ENCODE results near the gene TSPO2. TPM values are rescaled to one million over a fixed set of nuclear protein-coding genes. Genes with fewer than 3 reads are reported as not detected.

Gene TSPO2
- total RNA-seq, 1 experiment from 2014 or later: not detected

DNA sequence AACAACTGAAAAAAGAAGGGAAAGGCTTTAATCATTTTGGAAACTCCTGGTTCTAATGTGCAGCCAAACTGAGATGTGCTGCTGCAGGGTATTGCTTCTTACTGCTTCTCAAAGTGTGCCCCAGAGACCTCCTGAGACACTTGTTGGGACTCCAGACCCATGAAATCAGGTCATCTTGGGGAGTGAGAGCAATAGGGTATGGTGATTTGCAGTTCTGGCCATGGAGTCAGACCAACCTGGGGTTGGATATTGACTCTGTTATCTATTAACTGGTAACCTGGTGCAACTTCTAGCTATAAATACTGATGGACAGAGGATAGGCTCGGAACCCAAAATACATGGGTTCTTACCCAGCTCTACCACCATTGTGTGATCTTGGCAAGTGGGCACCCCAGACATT is 3.8 kb downstream of the TSPO2 start:
- no peak overlapping the region for H3K27ac ChIP-seq (ENCODE audit: low read depth, low read length, poor library complexity, severe bottlenecking)
- BruUV-seq (replicated peaks): no TSS peak
- intact Hi-C loops (cut with micrococcal nuclease; ENCODE audit: unreplicated experiment): no loop called here

DNA sequence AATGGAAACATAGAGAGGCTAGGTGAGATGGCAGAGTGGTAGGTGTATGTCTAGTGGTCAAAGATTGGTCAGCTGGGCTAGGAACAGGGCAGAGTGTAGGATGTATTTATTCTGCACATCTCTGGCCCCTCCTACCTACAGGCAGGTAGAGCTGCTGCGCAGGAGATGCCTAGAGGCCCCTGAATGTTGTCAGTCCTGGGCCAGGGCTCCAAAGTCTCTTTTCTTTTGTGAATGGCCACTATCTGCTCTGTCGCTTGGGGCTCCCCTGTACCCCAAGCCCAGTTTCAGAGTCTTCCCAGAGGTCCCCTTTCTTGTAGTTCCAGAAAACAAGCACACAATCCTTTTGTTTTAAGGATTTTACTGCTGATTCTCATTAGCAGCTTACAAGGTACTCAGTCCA is 5.0 kb downstream of the TSPO2 start:
- CTCF ChIA-PET: no interaction called here
- Histone ChIP-seq H3K27ac (ENCODE audit: low read depth, low read length, poor library complexity, severe bottlenecking) (no peak overlapping the region), H3K4me1 (ENCODE audit: insufficient read depth, low read length, poor library complexity, severe bottlenecking) (peaks cover 4% of the 10 kb centered on the region), H3K4me3 (ENCODE audit: low read depth, low read length, poor library complexity, severe bottlenecking) (no peak overlapping the region), H3K27me3 (replicated peaks; ENCODE audit: insufficient read depth, low read depth, low read length, poor library complexity) (no peaks in the 10 kb centered on the region), H3K9me3 (ENCODE audit: low read depth, low read length, poor library complexity, severe bottlenecking) (no peaks in the 10 kb centered on the region), H3K36me3 (ENCODE audit: insufficient read depth, low read length, poor library complexity, severe bottlenecking) (no peaks in the 10 kb centered on the region)
- intact Hi-C loops (cut with micrococcal nuclease; ENCODE audit: unreplicated experiment): no loop called here
- no TSS peak for BruUV-seq (replicated peaks)
- DNase-seq (ENCODE audit: low spot score): no peak
- TF ChIP-seq EZH2 (IDR thresholded peaks at IDR 0.05; ENCODE audit: borderline replicate concordance, low read depth, low read length, poor library complexity, severe bottlenecking): no peak
- TF ChIP-seq, protein P1, sequence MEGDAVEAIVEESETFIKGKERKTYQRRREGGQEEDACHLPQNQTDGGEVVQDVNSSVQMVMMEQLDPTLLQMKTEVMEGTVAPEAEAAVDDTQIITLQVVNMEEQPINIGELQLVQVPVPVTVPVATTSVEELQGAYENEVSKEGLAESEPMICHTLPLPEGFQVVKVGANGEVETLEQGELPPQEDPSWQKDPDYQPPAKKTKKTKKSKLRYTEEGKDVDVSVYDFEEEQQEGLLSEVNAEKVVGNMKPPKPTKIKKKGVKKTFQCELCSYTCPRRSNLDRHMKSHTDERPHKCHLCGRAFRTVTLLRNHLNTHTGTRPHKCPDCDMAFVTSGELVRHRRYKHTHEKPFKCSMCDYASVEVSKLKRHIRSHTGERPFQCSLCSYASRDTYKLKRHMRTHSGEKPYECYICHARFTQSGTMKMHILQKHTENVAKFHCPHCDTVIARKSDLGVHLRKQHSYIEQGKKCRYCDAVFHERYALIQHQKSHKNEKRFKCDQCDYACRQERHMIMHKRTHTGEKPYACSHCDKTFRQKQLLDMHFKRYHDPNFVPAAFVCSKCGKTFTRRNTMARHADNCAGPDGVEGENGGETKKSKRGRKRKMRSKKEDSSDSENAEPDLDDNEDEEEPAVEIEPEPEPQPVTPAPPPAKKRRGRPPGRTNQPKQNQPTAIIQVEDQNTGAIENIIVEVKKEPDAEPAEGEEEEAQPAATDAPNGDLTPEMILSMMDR (conservative IDR thresholded peaks at IDR 0.05; ENCODE audit: low read depth, low read length): no peak
- POLR2A ChIA-PET (ENCODE audit: low non-redundant PET): no interaction called here

More for the DNA sequence above, 3.8 kb downstream of the TSPO2 start:
- no peak for DNase-seq (ENCODE audit: low spot score)
- Histone ChIP-seq H3K4me1 (ENCODE audit: insufficient read depth, low read length, poor library complexity, severe bottlenecking) (no peaks in the 10 kb centered on the region), H3K27me3 (replicated peaks; ENCODE audit: insufficient read depth, low read depth, low read length, poor library complexity) (no peaks in the 10 kb centered on the region), H3K4me3 (ENCODE audit: low read depth, low read length, poor library complexity, severe bottlenecking) (no peak overlapping the region), H3K36me3 (ENCODE audit: insufficient read depth, low read length, poor library complexity, severe bottlenecking) (no peaks in the 10 kb centered on the region), H3K9me3 (ENCODE audit: low read depth, low read length, poor library complexity, severe bottlenecking) (no peaks in the 10 kb centered on the region)
- TF ChIP-seq, protein P1 (conservative IDR thresholded peaks at IDR 0.05; ENCODE audit: low read depth, low read length): no peak
- no peak for TF ChIP-seq EZH2 (IDR thresholded peaks at IDR 0.05; ENCODE audit: borderline replicate concordance, low read depth, low read length, poor library complexity, severe bottlenecking)
- POLR2A ChIA-PET (ENCODE audit: low non-redundant PET): no interaction called here
- CTCF ChIA-PET: no interaction called here

DNA sequence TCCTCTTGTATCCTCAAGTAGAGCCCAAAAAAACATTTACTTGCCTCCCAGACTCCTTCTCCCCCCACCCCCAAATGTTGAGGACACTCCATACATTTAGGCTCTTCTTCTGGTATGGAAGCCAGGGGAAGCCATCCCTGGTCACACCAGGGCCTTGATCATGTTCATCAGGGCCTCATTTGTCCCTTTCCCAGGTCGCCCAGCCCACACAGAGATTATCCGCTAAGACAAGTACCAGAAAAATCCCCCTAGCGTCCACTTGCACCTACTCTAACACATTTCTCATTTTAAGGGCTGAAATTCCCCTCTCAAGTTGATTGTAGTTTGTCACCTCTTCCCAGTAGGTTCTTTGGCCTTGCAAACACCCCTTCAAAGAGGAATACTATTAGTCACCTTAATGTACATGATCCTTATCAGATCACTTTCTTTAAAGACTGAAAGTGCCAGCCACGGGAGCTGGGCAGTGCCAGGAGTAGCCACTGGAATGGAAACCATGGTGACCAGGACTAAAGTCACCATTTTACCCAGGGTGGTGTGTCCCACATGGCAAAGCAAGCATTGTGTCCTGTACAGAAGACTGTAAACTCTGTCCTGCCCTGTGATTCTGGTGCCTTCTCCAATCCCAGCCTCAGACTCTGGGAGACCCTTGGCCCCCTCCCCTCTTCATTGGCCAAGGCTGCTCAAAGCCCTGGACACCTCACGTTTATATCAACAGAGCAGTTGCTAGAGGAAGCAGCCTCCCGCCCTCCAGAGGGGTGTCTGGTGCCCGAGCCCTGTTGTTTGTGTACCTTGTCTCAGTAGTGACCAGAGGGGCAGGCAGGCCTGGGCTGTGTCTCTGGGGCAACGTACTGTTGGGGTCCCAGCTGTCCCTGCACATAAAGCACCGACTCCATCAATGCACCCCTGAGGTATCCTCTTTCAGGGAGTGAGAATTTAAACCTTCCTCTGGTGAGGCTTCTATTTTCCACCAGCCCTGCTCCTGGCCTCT is 5.8 kb downstream of the TSPO2 start:
- TF ChIP-seq, protein P1 (conservative IDR thresholded peaks at IDR 0.05; ENCODE audit: low read depth, low read length): no peak
- no peak for TF ChIP-seq EZH2 (IDR thresholded peaks at IDR 0.05; ENCODE audit: borderline replicate concordance, low read depth, low read length, poor library complexity, severe bottlenecking)
- no peak for DNase-seq (ENCODE audit: low spot score)
- peaks cover 4% of the 10 kb centered on the region for H3K4me1 ChIP-seq (ENCODE audit: insufficient read depth, low read length, poor library complexity, severe bottlenecking)
- intact Hi-C loops (cut with micrococcal nuclease; ENCODE audit: unreplicated experiment): no loop called here
- no TSS peak for BruUV-seq (replicated peaks)
- H3K9me3 ChIP-seq (ENCODE audit: low read depth, low read length, poor library complexity, severe bottlenecking): no peaks in the 10 kb centered on the region
- ChIA-PET POLR2A (ENCODE audit: low non-redundant PET) (interaction anchor here (0.6 kb wide), 1 partner anchor 18 kb away, joined by 3 read pairs; no protein-coding TSS in a partner anchor), CTCF (no interaction called here)
- no peak overlapping the region for H3K4me3 ChIP-seq (ENCODE audit: low read depth, low read length, poor library complexity, severe bottlenecking)
- H3K27ac ChIP-seq (ENCODE audit: low read depth, low read length, poor library complexity, severe bottlenecking): no peak overlapping the region
- H3K36me3 ChIP-seq (ENCODE audit: insufficient read depth, low read length, poor library complexity, severe bottlenecking): no peaks in the 10 kb centered on the region
- no peaks in the 10 kb centered on the region for H3K27me3 ChIP-seq (replicated peaks; ENCODE audit: insufficient read depth, low read depth, low read length, poor library complexity)
